Spleen (tissue), 11 donors: Measurements from ENCODE around the gene ERMP1. TPM values are rescaled to one million over a fixed set of nuclear protein-coding genes. Genes with fewer than 3 reads are reported as not detected.

Source experiments
- DNase-seq: peaks from one replicate; pipeline ENCODE4 v3.0.0-alpha.2; 2020
- H3K27ac ChIP-seq, 8 donors: fragments of 200-600 bp; sonication (generic) in 7 of 8; 1 replicate in 4 of 8; 2 replicates in 4 of 8; pipeline versions ENCODE4 v1.5.0 to v1.8.0; 2016 to 2021; ENCODE audit warnings: inconsistent platforms in 4 of 8, mild to moderate bottlenecking in 4 of 8, moderate library complexity in 1 of 8
- H3K27me3 ChIP-seq, 7 donors: fragments of 200-600 bp; sonication (generic) in 6 of 7; replicated peaks in 1 of 7; 1 replicate in 4 of 7; 2 replicates in 3 of 7; pipeline versions ENCODE4 v1.5.0 to v1.8.0; 2016 to 2021; ENCODE audit warnings: inconsistent platforms in 3 of 7, mild to moderate bottlenecking in 1 of 7
- H3K36me3 ChIP-seq, 6 donors: fragments of 200-600 bp; sonication (generic) in 5 of 6; 1 replicate in 4 of 6; 2 replicates in 2 of 6; pipeline versions ENCODE4 v1.5.0 to v1.8.0; 2016 to 2021; ENCODE audit warnings: inconsistent platforms in 2 of 6
- H3K4me1 ChIP-seq, 6 donors: fragments of 200-600 bp; sonication (generic) in 5 of 6; 1 replicate in 3 of 6; 2 replicates in 3 of 6; pipeline versions ENCODE4 v1.5.0 to v1.8.0; 2016 to 2021; ENCODE audit warnings: inconsistent platforms in 3 of 6
- H3K4me3 ChIP-seq, 8 donors: fragments of 200-600 bp; sonication (generic) in 7 of 8; 1 replicate in 4 of 8; 2 replicates in 4 of 8; pipeline versions ENCODE4 v1.5.0 to v1.8.0; 2016 to 2021; ENCODE audit warnings: inconsistent platforms in 4 of 8, mild to moderate bottlenecking in 4 of 8, moderate library complexity in 2 of 8
- H3K9me3 ChIP-seq, 8 donors: fragments of 200-600 bp; sonication (generic) in 7 of 8; 1 replicate in 4 of 8; 2 replicates in 4 of 8; pipeline versions ENCODE4 v1.5.0 to v1.8.0; 2016 to 2021; ENCODE audit warnings: inconsistent platforms in 4 of 8
- CTCF ChIP-seq, 11 experiments: fragments of 200-600 bp in 7 of 11; fragments of 450-650 bp in 4 of 11; sonication (generic) in 4 of 11; IDR thresholded peaks in 8 of 11; conservative IDR thresholded peaks in 3 of 11; 1 replicate in 7 of 11; 2 replicates in 4 of 11; pipeline versions ENCODE4 v1.4.0 to v1.8.0; 2016 to 2021; ENCODE audit warnings: antibody characterized with exemption in 11 of 11, inconsistent platforms in 4 of 11, mild to moderate bottlenecking in 1 of 11
- POLR2A ChIP-seq, 3 donors: fragments of 450-650 bp; IDR thresholded peaks; one replicate each; pipeline ENCODE4 v1.5.1; 2017; ENCODE audit warnings: antibody characterized with exemption in 3 of 3, mild to moderate bottlenecking in 1 of 3
- POLR2AphosphoS5 ChIP-seq, 3 donors: sonication (generic); formaldehyde crosslinking; IDR thresholded peaks; one replicate each; pipeline ENCODE4 v1.5.1; 2017; ENCODE audit warnings: antibody characterized with exemption in 3 of 3
- WGBS, 5 donors: extraction: QIAGEN DNeasy Blood & Tissue Kit in 3 of 5; methylation state at CpG; one replicate each; pipeline versions ENCODE4 v1.1.5 to v1.1.7; 2013 to 2018; 5-methylcytosine and 5-hydroxymethylcytosine counted together
- intact Hi-C: fragments of 100-400 bp; cut with DNase I; formaldehyde crosslinking; loops from one replicate; pipeline ENCODE4 v1.15.0; 2023; ENCODE audit warnings: low total_unique reads
- polyA plus RNA-seq, 3 donors: library from polyadenylated mRNA; stranded (reverse); fragments of 200-250 nt; gene quantifications; one replicate each; pipeline ENCODE4 v1.2.1, GENCODE V29; 2013
- total RNA-seq, 7 donors: library from RNA; depleted of rRNA in 3 of 7; stranded (reverse); fragments of >200 nt in 3 of 7; fragmentation: NEBNext Ultra II Directional in 4 of 7; extraction: Animal tissue kit (Norgen Biotek cat#: 25700) in 4 of 7; gene quantifications; one replicate each; pipeline versions ENCODE4 v1.1.0 to v1.2.1, GENCODE V29; 2016 to 2021
- donor health status: healthy with polysubstance abuse.
- donor health status: DM: no; HTN: no; CAD: no; lungs with moderate emphysema.
- donor health status: DM: no; HTN: no; CAD: no.
- donor health status: Bipolar disorder and iron deficiency.
- donor health status: healthy.
- donor health status: DM: no; HTN: no; CAD: no.
- donor health status: DM: yes; HTN: yes; CAD: no.

The ERMP1 gene
- total and polyA plus RNA-seq, 10 donors: 1.9 to 15.5 (median 12.8) TPM

DNA sequence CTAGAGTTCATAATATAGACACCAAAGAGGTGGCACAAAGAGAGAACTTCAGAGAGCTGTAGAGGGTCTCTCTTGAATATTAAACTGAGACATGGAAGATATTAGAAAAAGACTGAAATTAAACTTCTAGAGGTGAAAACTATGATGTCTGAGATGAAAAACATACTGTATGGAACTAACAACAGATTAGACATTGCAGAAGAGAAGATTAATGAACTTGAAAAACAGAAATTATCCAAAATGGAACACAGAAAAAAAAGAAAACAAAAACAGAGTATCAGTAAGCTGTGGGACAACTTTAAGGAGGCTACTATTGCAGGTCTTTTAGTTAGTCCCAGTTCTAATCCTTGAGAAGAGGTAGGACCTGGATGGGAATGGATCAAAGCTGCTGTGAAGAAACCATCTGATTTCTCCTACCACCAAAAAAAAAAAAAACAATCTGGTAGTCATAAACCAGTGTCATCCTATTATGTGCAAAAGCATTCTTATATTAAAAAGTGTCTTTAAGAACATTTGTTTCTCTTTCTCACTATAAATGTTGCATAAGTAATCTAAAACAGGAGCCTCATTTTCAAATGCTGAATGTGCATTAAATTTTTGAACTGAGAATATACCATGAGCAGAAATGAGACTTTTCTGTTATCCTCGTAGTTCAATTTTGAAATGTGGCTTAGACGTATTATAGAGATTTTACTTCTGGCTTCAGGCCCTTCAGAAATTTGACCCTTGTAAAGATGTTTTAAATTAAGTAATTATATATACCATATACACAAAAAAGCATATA, 96.2 kb downstream of the ERMP1 start:
- Histone ChIP-seq H3K4me3 (no peak overlapping the region), H3K27me3 (no peaks in the 10 kb centered on the region), H3K9me3 (no peaks in the 10 kb centered on the region), H3K4me1 (no peaks in the 10 kb centered on the region), H3K27ac (no peak overlapping the region), H3K36me3 (peaks cover 0 to 97% (median 16%) of the 10 kb centered on the region in 6 donors)
- intact Hi-C loops: no loop called here
- no peak for TF ChIP-seq CTCF (IDR thresholded peaks at IDR 0.05 in 8 of 11, conservative IDR thresholded peaks at IDR 0.05 in 3 of 11)
- TF ChIP-seq POLR2AphosphoS5 (IDR thresholded peaks at IDR 0.05): no peak
- TF ChIP-seq POLR2A (IDR thresholded peaks at IDR 0.05): no peak
- no peak for DNase-seq
- WGBS, 5 donors: 47 to 98% (median 49%) methylated on average over 2 of the region's 2 CpGs

- Histone ChIP-seq H3K27me3 (no peaks in the 10 kb centered on the region), H3K4me3 (no peak overlapping the region), H3K36me3 (peaks cover 0 to 84% (median 16%) of the 10 kb centered on the region in 6 donors), H3K4me1 (no peaks in the 10 kb centered on the region), H3K27ac (no peak overlapping the region), H3K9me3 (no peaks in the 10 kb centered on the region)
- TF ChIP-seq POLR2A (IDR thresholded peaks at IDR 0.05): no peak
- no peak for TF ChIP-seq CTCF (IDR thresholded peaks at IDR 0.05 in 8 of 11, conservative IDR thresholded peaks at IDR 0.05 in 3 of 11)
- no peak for TF ChIP-seq POLR2AphosphoS5 (IDR thresholded peaks at IDR 0.05)
- WGBS, 5 donors: 94 to 97% (median 96%) methylated on average over 2 of the region's 2 CpGs
- intact Hi-C loops: no loop called here
- DNase-seq: no peak
These were observed 97.8 kb downstream of the ERMP1 start for GRCh38 chr9:5735072-5735471.

Other genes with a start within 250 kb of the ERMP1 start
- 10 to 100 TPM; 33.1 to 68.7 (median 37.2) TPM for gene RIC1, start 204.0 kb downstream of the ERMP1 start, total RNA-seq
- 1 to 10 TPM; 4.9 to 6.0 (median 5.2) TPM for gene RIC1, start 204.0 kb downstream of the ERMP1 start, polyA plus RNA-seq
- not detected for gene MLANA, start 57.8 kb upstream of the ERMP1 start, total RNA-seq
- not detected for gene MLANA, start 57.8 kb upstream of the ERMP1 start, polyA plus RNA-seq
- 10 to 100 TPM; 15.2 to 22.3 (median 18.6) TPM for gene RANBP6, start 182.5 kb upstream of the ERMP1 start, total RNA-seq
- gene RANBP6, start 182.5 kb upstream of the ERMP1 start, polyA plus RNA-seq: 10 to 100 TPM; 12.3 to 14.7 (median 12.7) TPM